ENCODE results near the gene C7orf25.
"Not testable (repeated sequence)": the region's sequence is repeated elsewhere in the genome, so short reads cannot be mapped to it uniquely, and the experiment has no call there.

C7orf25 gene

DNA sequence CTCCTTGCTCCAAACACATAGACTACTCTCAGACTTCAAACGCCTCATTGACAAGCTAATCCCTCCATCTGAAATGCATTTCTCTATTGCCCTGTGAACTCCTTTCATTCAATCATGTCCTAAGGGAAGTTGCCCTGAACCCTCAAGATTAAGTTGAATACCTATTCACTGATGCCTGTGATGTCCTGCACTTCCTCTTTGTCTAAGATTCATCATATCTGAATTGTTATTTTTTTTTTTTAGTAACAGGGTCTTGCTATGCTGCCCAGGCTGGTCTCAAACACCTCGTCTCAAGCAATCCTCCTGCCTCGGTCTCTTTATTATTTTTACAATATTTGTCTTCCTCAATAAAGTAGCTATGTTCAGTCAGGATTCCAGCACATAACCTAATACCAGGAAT lies 16.9 kb upstream of the C7orf25 start:
- DNase-seq, result no peak

GRCh38 chr7:42926204-42926603 lies 14.3 kb upstream of the C7orf25 start:
- peak in 1 of 3 donors; percentile 29 for DNase-seq

DNA sequence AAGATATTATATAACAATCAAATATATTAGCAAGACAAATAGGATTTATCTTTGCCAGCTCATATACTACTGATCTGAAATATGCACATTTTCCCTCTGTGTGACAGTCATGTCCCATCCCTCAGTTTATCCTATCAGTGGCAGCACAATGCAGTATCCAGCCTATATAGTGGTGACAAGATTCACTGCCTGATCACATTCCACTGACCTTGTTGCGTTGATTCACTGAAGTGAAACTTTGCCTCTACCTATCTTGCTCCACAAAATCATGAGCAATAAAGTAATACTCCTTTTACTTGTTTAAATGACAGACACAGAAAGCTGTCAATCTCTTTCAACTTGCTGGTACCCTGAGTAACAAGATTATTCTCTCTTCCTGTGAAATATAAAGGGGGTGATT lies 13.8 kb upstream of the C7orf25 start:
- no peak for DNase-seq

- DNase-seq, result peak in 1 of 3 donors; percentile 54
Measured at GRCh38 chr7:42924223-42924838, 12.5 kb upstream of the C7orf25 start.

DNA sequence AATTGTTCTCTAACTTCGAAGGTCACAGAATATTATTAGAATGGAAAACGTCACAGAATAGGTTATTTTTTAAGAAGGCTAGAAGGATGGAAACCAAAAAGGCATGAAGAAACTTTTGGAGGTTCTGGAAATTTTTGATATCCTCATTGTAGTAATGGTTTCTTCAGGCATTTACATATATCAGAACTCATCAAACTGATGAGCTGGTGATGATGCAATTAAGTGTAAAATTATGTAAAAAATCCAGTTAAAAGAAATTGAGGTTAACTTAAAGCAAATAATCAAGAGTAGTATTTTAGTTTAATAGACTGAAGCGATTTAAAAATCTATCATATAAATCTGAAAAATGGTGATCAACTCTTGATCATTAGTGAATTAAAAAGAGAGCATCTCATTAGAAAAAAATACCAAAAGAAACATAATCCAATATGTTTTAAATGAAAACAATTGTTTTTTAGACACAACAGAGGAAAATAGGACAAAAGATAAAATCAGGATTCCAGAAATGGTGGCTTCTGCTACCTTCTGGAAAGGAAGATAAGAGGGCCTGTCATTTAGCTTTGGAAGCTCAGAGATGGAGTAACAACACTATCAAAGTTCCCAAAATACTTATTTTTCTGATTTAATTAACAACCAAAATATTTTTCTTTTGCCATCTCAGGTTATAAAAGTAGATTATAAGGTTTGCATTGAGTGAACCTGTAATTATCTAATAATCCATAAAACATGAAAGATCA lies 10.3 kb upstream of the C7orf25 start:
- DNase-seq, result peak in 1 of 3 donors; percentile 7

DNA sequence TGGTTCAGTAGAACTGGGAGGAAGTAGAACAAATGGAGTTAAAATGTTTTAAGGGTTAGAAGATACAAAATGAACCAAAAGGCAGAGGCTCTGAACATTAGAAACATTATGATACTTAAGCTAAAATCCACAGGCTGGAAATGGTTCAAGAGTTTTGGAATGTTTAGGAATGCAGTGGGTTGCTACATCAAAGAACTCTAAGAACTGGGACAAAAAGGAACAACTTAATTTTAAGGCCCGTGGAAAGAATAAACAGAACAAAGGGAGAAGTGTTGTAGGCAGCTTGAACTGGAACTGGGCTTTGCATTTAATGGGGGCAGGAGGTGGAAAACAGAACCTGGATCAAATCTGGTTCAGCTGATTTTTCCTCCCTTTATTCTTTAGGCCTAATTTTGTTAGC lies 3.5 kb upstream of the C7orf25 start:
- DNase-seq, result no peak

- peak; percentile 18 to 75 (median 41) for DNase-seq
Measured at GRCh38 chr7:42914421-42915045, 2.7 kb upstream of the C7orf25 start.

GRCh38 chr7:42914009-42914408 lies 2.1 kb upstream of the C7orf25 start:
- no peak for DNase-seq

- DNase-seq, result no peak
Measured at GRCh38 chr7:42913591-42913990, 1.7 kb upstream of the C7orf25 start.

- DNase-seq, result no peak
Measured at GRCh38 chr7:42910306-42910705, 1.6 kb downstream of the C7orf25 start.

DNA sequence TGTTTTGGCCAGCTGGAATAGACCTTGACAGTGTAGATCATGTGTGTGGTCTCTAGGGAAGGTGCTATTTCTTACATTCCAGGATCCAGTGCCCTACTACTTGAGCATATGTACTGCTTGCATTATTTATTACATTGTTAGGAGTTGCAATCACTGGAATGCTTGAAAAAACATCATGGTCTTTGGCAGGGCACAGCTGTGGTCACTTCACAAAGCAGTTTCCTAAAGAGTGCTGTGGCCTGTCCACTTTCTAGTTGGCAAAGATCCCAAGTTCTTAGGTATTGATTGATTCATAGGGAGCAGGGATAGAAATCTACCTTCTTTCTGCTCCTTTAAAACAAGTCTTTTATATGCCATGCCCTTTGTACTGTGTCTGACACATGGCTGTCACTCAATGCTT lies 4.6 kb downstream of the C7orf25 start:
- no peak for DNase-seq

DNA sequence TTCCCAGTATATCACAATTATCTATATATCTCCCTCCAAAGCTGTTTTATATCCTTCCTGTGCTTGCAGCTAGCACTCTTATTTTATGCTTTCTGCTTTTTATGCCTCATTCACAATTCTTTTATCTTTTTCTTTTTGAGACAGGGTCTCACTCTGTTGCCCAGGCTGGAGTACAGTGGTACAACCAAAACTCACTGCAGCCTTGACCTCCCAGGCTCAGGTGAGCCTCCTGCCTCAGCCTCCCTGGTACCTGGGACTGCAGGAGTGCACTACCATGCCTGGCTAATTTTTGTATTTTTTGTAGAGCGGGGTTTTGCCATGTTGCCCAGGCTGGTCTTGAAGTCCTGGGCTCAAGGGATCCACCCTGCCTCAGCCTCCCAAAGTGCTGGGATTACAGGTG lies 5.7 kb downstream of the C7orf25 start:
- no peak for DNase-seq

DNA sequence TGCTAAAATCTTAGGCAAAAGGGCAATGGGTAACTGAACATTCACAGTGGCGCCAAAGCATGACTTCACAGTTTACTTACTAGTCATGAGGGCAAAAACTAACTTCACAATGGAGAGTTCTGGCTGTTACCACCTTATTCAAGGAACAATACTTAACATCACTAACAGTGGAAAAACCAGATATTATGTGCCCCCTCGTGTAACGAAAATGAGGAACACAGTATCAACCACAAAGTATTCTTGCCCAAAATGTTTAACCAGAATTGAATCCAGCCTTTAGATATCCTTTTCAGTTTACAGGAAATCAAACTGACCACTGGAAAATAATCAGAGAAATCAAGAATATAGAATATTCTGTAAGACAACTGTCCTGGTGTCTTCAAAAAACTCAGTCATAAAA lies 9.5 kb downstream of the C7orf25 start:
- DNase-seq, result no peak

DNA sequence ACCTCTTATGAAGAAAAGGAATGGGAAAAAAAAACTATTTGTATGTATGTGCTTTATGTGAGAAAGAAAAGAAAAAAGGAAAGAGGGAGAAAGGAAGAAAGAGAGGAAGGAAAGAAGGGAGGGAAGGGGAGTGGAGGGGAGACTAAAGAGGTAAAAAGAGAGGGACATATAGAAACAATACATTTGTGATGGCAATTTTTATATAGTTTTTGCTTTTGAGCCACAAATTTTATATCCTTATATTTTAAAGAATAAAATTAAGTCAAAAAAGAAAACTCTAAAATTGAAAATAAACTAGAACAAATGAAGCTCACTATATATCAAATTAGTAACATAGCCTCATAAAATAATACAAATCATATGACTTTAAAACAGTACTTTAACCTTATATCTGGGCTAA lies 11.0 kb downstream of the C7orf25 start:
- DNase-seq, result no peak

GRCh38 chr7:42893346-42894240 lies 18.3 kb downstream of the C7orf25 start:
- DNase-seq, result no peak

GRCh38 chr7:42886893-42887505 lies 24.9 kb downstream of the C7orf25 start:
- peak; percentile 11 to 68 (median 50) for DNase-seq

DNA sequence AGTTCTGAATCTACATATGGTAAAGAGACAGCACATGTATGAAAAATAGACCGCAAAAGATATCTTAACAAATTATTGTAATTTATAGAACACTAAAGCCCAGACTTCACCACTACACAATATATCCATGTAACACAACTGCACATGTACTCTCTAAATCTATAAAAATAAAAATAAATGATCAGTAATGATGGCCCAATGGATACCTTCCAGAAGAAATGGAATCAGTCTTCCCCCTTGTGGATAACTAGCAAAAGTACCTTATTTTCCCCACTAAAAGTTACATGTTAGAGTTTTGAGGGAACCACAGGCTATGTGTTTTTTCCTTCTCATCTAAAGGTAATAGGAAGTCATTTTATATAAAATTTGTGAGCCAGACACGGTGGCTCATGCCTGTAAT lies 25.7 kb downstream of the C7orf25 start:
- DNase-seq, result peak; percentile 27 to 60 (median 58)

DNA sequence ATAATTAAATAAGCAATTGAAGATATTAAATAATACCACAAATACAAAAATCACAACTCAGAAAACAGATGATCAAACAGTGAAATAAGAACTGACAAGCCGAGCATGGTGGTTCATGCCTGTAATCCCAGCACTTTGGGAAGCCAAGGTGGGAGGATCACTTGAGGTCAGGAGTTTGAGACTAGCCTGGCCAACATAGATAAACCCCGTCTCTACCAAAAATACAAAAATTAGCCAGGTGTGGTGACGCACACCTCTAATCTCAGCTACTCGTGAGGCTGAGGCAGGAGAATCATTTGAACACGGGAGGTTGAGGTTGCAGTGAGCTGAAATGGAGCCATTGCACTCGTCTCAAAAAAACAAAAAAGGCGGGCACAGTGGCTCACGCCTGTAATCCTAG lies 26.7 kb downstream of the C7orf25 start:
- not testable (repeated sequence) for DNase-seq

- DNase-seq, result no peak
Measured at GRCh38 chr7:42883950-42884349, 27.9 kb downstream of the C7orf25 start.

GRCh38 chr7:42880392-42880791 lies 31.5 kb downstream of the C7orf25 start:
- DNase-seq, result peak; percentile 6 to 75 (median 66)

DNA sequence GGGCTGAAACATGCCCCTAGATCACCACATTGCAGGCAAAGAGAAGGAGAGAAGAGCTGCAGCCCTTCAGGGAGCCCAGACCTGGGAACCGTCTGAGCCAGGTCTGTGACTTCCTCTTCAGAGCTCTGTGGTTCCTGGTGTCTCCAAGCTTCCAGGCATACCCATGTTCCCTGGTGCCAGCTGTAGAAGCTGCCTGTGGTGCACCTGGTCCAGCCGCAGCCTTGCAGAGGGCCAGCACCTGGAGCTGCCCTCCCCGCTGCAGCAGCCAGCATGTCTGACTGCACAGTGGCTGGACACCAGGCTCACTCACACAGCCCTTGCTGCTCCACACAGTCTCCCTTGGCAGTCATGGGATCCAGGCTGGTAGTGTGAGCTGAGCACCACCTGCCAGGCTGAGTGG lies 33.6 kb downstream of the C7orf25 start:
- no peak for DNase-seq

- DNase-seq, result peak; percentile 46 to 54 (median 51)
Measured at GRCh38 chr7:42877862-42878261, 34.0 kb downstream of the C7orf25 start.

Measured in suppressor macrophage treated with lipopolysaccharide for 1 hour (primary cell).